Gastrocnemius medialis (tissue), 4 donors: Measurements from ENCODE around the gene SUSD1.

Experiments used
- CTCF ChIP-seq, 5 experiments: fragments of 450-650 bp in 3 of 5; fragments of 200-600 bp in 2 of 5; sonication (generic) in 2 of 5; IDR thresholded peaks in 4 of 5; conservative IDR thresholded peaks in 1 of 5; 1 replicate in 4 of 5; 2 replicates in 1 of 5; pipeline ENCODE4 v1.5.1; 2016 to 2019; ENCODE audit warnings: antibody characterized with exemption in 5 of 5, mild to moderate bottlenecking in 3 of 5, moderate library complexity in 3 of 5
- POLR2A ChIP-seq, 2 donors: fragments of 450-650 bp; IDR thresholded peaks; one replicate each; pipeline ENCODE4 v1.6.1; 2017; ENCODE audit warnings: antibody characterized with exemption in 2 of 2, mild to moderate bottlenecking in 2 of 2, moderate library complexity in 2 of 2

- no peak for TF ChIP-seq CTCF (IDR thresholded peaks at IDR 0.05 in 4 of 5, conservative IDR thresholded peaks at IDR 0.05 in 1 of 5)
- TF ChIP-seq POLR2A (IDR thresholded peaks at IDR 0.05), result no peak
Observed at GRCh38 chr9:112212926-112213325, 37.8 kb upstream of the SUSD1 start.
